GM18511 (cell line): ENCODE results near the gene ASB6.
"Not testable (repeated sequence)": the region's sequence is repeated elsewhere in the genome, so short reads cannot be mapped to it uniquely, and the experiment has no call there.

ENCODE experiments used
- ATAC-seq: cut with Tn5 transposase; IDR thresholded peaks from one replicate; pipeline ENCODE4 v1.9.1; 2021; ENCODE audit warnings: mild to moderate bottlenecking, moderate library complexity; ENCODE audit not compliant: unreplicated experiment

ASB6 gene

GRCh38 chr9:129609486-129610212 is 32.3 kb downstream of the ASB6 start:
- ATAC-seq = no peak

- ATAC-seq = no peak
Observed at GRCh38 chr9:129608561-129609481, 33.1 kb downstream of the ASB6 start.

GRCh38 chr9:129607027-129607387 is 34.9 kb downstream of the ASB6 start:
- ATAC-seq = no peak

GRCh38 chr9:129606161-129607026 is 35.6 kb downstream of the ASB6 start:
- ATAC-seq = no peak

GRCh38 chr9:129604766-129605163 is 37.2 kb downstream of the ASB6 start:
- ATAC-seq = no peak

- no peak for ATAC-seq
Observed at GRCh38 chr9:129604056-129604765, 37.7 kb downstream of the ASB6 start.

GRCh38 chr9:129602598-129603415 is 39.1 kb downstream of the ASB6 start:
- ATAC-seq = no peak

GRCh38 chr9:129601082-129601674 is 40.8 kb downstream of the ASB6 start:
- ATAC-seq = no peak

- no peak for ATAC-seq
Observed at GRCh38 chr9:129598089-129598596, 43.8 kb downstream of the ASB6 start.

- ATAC-seq = peak; percentile 48
Observed at GRCh38 chr9:129597355-129598088, 44.4 kb downstream of the ASB6 start.

GRCh38 chr9:129596541-129597331 is 45.2 kb downstream of the ASB6 start:
- no peak for ATAC-seq

GRCh38 chr9:129595903-129596540 is 45.9 kb downstream of the ASB6 start:
- ATAC-seq = no peak

GRCh38 chr9:129595311-129595741 is 46.6 kb downstream of the ASB6 start:
- ATAC-seq = no peak

GRCh38 chr9:129594632-129595031 is 47.3 kb downstream of the ASB6 start:
- no peak for ATAC-seq

GRCh38 chr9:129592790-129593189 is 49.2 kb downstream of the ASB6 start:
- ATAC-seq = not testable (repeated sequence)

- no peak for ATAC-seq
Observed at GRCh38 chr9:129591916-129592315, 50.0 kb downstream of the ASB6 start.

- no peak for ATAC-seq
Observed at GRCh38 chr9:129590466-129590865, 51.5 kb downstream of the ASB6 start.
